ENCODE measurements around the gene MUS81.

Gene MUS81

GRCh38 chr11:65862191-65862735, 2.0 kb downstream of the MUS81 start:
- H3K4me3 Mint-ChIP-seq, result peak overlapping the region; percentile 95
- H3K36me3 Mint-ChIP-seq, result no peaks in the 10 kb centered on the region
- H3K27me3 Mint-ChIP-seq, result no peaks in the 10 kb centered on the region
- no peaks in the 10 kb centered on the region for H3K9me3 Mint-ChIP-seq (ENCODE audit: low read depth)
- H3K4me1 Mint-ChIP-seq (ENCODE audit: low read depth), result peaks cover 25% of the 10 kb centered on the region
- peak overlapping the region; percentile 52 for H3K27ac Mint-ChIP-seq

GRCh38 chr11:65862941-65863888, 3.0 kb downstream of the MUS81 start:
- Mint-ChIP-seq H3K9me3 (ENCODE audit: low read depth) (no peaks in the 10 kb centered on the region), H3K4me1 (ENCODE audit: low read depth) (peaks cover 29% of the 10 kb centered on the region), H3K36me3 (no peaks in the 10 kb centered on the region), H3K27me3 (no peaks in the 10 kb centered on the region), H3K4me3 (peak overlapping the region; percentile 20), H3K27ac (no peak overlapping the region)

- Mint-ChIP-seq H3K9me3 (ENCODE audit: low read depth) (no peaks in the 10 kb centered on the region), H3K4me3 (no peak overlapping the region), H3K4me1 (ENCODE audit: low read depth) (peaks cover 22% of the 10 kb centered on the region), H3K36me3 (no peaks in the 10 kb centered on the region), H3K27ac (no peak overlapping the region), H3K27me3 (no peaks in the 10 kb centered on the region)
These were observed 3.9 kb downstream of the MUS81 start for GRCh38 chr11:65863889-65864705.

DNA sequence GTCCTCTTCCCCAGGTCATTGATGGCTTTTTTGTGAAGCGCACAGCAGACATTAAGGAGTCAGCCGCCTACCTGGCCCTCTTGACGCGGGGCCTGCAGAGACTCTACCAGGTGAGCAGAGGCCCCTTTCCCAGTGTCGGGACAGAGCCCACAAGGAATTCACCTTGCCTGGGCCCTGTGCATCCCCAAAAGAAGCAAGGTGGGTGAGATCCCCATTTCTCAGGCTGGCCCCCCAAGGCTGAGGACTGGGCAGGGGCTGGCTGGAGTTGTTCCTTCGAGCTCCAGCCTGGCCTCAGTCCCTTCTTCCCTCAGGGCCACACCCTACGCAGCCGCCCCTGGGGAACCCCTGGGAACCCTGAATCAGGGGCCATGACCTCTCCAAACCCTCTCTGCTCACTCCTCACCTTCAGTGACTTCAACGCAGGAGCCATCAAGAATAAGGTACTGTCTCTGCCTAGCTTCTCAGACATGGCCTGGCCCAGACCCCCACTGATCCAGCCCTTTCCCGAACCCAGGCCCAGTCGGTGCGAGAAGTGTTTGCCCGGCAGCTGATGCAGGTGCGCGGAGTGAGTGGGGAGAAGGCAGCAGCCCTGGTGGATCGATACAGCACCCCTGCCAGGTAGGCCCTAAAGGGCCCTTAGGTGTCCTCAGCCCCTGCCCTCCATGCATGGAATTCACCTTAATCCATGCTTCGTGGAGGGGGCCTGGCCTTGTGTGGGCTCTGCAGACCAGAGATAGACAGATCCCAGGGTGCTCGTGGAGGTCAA, 4.7 kb downstream of the MUS81 start:
- peaks cover 22% of the 10 kb centered on the region for H3K4me1 Mint-ChIP-seq (ENCODE audit: low read depth)
- no peak overlapping the region for H3K4me3 Mint-ChIP-seq
- no peaks in the 10 kb centered on the region for H3K27me3 Mint-ChIP-seq
- H3K36me3 Mint-ChIP-seq, result no peaks in the 10 kb centered on the region
- H3K9me3 Mint-ChIP-seq (ENCODE audit: low read depth), result no peaks in the 10 kb centered on the region
- H3K27ac Mint-ChIP-seq, result no peak overlapping the region

GRCh38 chr11:65865550-65866172, 5.4 kb downstream of the MUS81 start:
- Mint-ChIP-seq H3K36me3 (no peaks in the 10 kb centered on the region), H3K27me3 (no peaks in the 10 kb centered on the region), H3K9me3 (ENCODE audit: low read depth) (no peaks in the 10 kb centered on the region), H3K4me3 (no peak overlapping the region), H3K4me1 (ENCODE audit: low read depth) (peaks cover 22% of the 10 kb centered on the region), H3K27ac (no peak overlapping the region)

DNA sequence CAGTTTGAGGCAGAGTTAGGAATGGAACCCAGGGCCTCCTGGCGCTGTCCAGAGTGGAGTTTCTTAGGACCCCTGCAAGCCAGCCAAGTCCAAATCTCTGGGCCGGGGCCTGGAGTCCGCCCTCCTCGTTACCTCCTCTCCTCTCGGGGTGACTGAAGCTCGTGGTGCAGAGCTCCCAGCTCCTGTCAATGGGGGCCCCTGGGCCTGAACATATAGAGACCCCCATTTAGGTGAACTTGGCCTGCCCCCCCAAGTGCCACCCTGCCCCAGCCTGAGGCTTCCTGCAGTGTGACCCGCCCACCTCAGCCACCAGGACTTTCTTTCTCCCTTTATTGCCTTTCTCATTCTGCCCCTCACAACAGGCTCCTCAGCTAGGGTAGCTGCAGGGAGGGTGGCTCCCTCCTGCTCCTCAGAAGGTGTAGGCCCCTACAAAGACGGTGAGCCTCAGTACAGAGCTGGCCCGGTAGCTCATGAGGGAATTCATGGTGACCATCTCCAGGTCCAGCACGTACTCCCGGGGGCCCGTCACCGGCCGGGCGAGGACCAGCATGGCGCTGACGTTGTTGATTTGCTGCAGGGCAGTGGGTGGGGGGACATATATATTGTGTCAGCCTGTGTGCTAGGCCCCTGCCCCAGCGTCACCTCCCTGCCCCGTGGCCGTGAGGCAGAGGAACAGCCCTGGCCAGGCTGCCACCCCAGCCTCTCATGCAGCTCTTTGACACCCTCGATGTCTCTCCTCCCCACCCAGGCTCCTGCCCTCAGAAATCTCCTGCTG, 6.5 kb downstream of the MUS81 start:
- Mint-ChIP-seq H3K9me3 (ENCODE audit: low read depth) (no peaks in the 10 kb centered on the region), H3K36me3 (no peaks in the 10 kb centered on the region), H3K27me3 (no peaks in the 10 kb centered on the region), H3K27ac (no peak overlapping the region), H3K4me3 (no peak overlapping the region), H3K4me1 (ENCODE audit: low read depth) (peaks cover 24% of the 10 kb centered on the region)

- Mint-ChIP-seq H3K4me1 (ENCODE audit: low read depth) (peaks cover 23% of the 10 kb centered on the region), H3K27me3 (no peaks in the 10 kb centered on the region), H3K36me3 (no peaks in the 10 kb centered on the region), H3K27ac (no peak overlapping the region), H3K4me3 (no peak overlapping the region), H3K9me3 (ENCODE audit: low read depth) (no peaks in the 10 kb centered on the region)
These were observed 7.2 kb downstream of the MUS81 start for GRCh38 chr11:65867284-65868071.

GRCh38 chr11:65868076-65868667, 7.9 kb downstream of the MUS81 start:
- Mint-ChIP-seq H3K4me1 (ENCODE audit: low read depth) (peaks cover 22% of the 10 kb centered on the region), H3K36me3 (no peaks in the 10 kb centered on the region), H3K27ac (no peak overlapping the region), H3K27me3 (no peaks in the 10 kb centered on the region), H3K4me3 (no peak overlapping the region), H3K9me3 (ENCODE audit: low read depth) (no peaks in the 10 kb centered on the region)

- Mint-ChIP-seq H3K36me3 (no peaks in the 10 kb centered on the region), H3K9me3 (ENCODE audit: low read depth) (no peaks in the 10 kb centered on the region), H3K4me3 (no peak overlapping the region), H3K27ac (no peak overlapping the region), H3K4me1 (ENCODE audit: low read depth) (peaks cover 30% of the 10 kb centered on the region), H3K27me3 (no peaks in the 10 kb centered on the region)
These were observed 8.7 kb downstream of the MUS81 start for GRCh38 chr11:65868907-65869306.

GRCh38 chr11:65869643-65870306, 9.5 kb downstream of the MUS81 start:
- no peaks in the 10 kb centered on the region for H3K27me3 Mint-ChIP-seq

GRCh38 chr11:65870307-65870658, 10.1 kb downstream of the MUS81 start:
- H3K9me3 Mint-ChIP-seq (ENCODE audit: low read depth), result no peaks in the 10 kb centered on the region
- no peak overlapping the region for H3K27ac Mint-ChIP-seq
- H3K4me1 Mint-ChIP-seq (ENCODE audit: low read depth), result peaks cover 31% of the 10 kb centered on the region
- H3K27me3 Mint-ChIP-seq, result no peaks in the 10 kb centered on the region
- peak overlapping the region; percentile 35 for H3K4me3 Mint-ChIP-seq
- no peaks in the 10 kb centered on the region for H3K36me3 Mint-ChIP-seq

More at GRCh38 chr11:65869643-65870306, 9.5 kb downstream of the MUS81 start:
- H3K4me1 Mint-ChIP-seq (ENCODE audit: low read depth), result peaks cover 31% of the 10 kb centered on the region
- H3K4me3 Mint-ChIP-seq, result no peak overlapping the region
- no peak overlapping the region for H3K27ac Mint-ChIP-seq
- H3K9me3 Mint-ChIP-seq (ENCODE audit: low read depth), result no peaks in the 10 kb centered on the region
- no peaks in the 10 kb centered on the region for H3K36me3 Mint-ChIP-seq

Measured in activated naive CD8-positive, alpha-beta T cell (primary cell).